IMR-90 (cell line): Measurements from ENCODE around the gene SPPL2C. TPM values are rescaled to one million over a fixed set of nuclear protein-coding genes. Genes with fewer than 3 reads are reported as not detected.

ENCODE experiments used
- ATAC-seq: fragments of 200-7000 bp; cut with Tn5 transposase; 2 replicates; pipeline ENCODE4 v1.9.1; 2020; ENCODE audit warnings: low read depth, mild to moderate bottlenecking, moderate library complexity
- BruUV-seq: library from RNA; stranded (reverse); fragments of 400-500 nt; replicated peaks from 2 replicates; lab custom pipeline; 2021; lab: Mats Ljungman, UMichigan
- CTCF ChIA-PET: fragments of 300-600 bp; formaldehyde crosslinking; extraction: SDS; loops from one replicate; lab custom pipeline; 2021; ENCODE audit warnings: antibody characterized with exemption; lab: Yijun Ruan, JAX
- POLR2A ChIA-PET: fragments of 300-600 bp; sonication (Branson Sonifier 250); formaldehyde crosslinking; loops from one replicate; lab custom pipeline; 2022; ENCODE audit warnings: antibody characterized with exemption; ENCODE audit not compliant: unreplicated experiment; lab: Charles Lee
- DNase-seq: peaks from one replicate; pipeline ENCODE4 v3.0.0; 2013
- H2AFZ ChIP-seq: replicated peaks from 2 replicates; pipeline ENCODE3; 2013; ENCODE audit warnings: low read length, mild to moderate bottlenecking; ENCODE audit not compliant: poor library complexity
- H2AK5ac ChIP-seq: 2 replicates; pipeline ENCODE4 v1.6.1; 2013; ENCODE audit warnings: low read depth, low read length, inconsistent platforms
- H2AK9ac ChIP-seq: replicated peaks from 2 replicates; pipeline ENCODE3; 2013; ENCODE audit warnings: mild to moderate bottlenecking, low read depth, low read length, moderate library complexity; ENCODE audit not compliant: poor library complexity
- H2BK120ac ChIP-seq: 2 replicates; pipeline ENCODE4 v1.6.1; 2013; ENCODE audit warnings: low read depth, low read length, inconsistent platforms
- H2BK15ac ChIP-seq: 3 replicates; pipeline ENCODE4 v1.6.1; 2013; ENCODE audit warnings: low read depth, low read length, inconsistent platforms
- H2BK20ac ChIP-seq: 2 replicates; pipeline ENCODE4 v1.6.1; 2013; ENCODE audit warnings: low read depth, mild to moderate bottlenecking, inconsistent platforms, low read length, moderate library complexity
- H2BK5ac ChIP-seq: 2 replicates; pipeline ENCODE4 v1.6.1; 2013; ENCODE audit warnings: mild to moderate bottlenecking, low read depth, low read length, inconsistent platforms; ENCODE audit not compliant: poor library complexity, severe bottlenecking
- H3K14ac ChIP-seq: replicated peaks from 2 replicates; pipeline ENCODE4 v1.6.1; 2013; ENCODE audit warnings: low read depth, low read length, inconsistent platforms
- H3K18ac ChIP-seq: 2 replicates; pipeline ENCODE4 v1.6.1; 2013; ENCODE audit warnings: low read depth, low read length, control low read depth
- H3K23ac ChIP-seq: 2 replicates; pipeline ENCODE4 v1.6.1; 2013; ENCODE audit warnings: low read depth, low read length, inconsistent platforms
- H3K27ac ChIP-seq: 2 replicates; pipeline ENCODE4 v1.5.1; 2013; ENCODE audit warnings: mild to moderate bottlenecking, control low read depth, low read length; ENCODE audit not compliant: insufficient read depth
- H3K27me3 ChIP-seq: 2 replicates; pipeline ENCODE4 v1.6.1; 2013; ENCODE audit warnings: low read length; ENCODE audit not compliant: control insufficient read depth, insufficient read depth
- H3K36me3 ChIP-seq: 2 replicates; pipeline ENCODE4 v1.6.1; 2013; ENCODE audit warnings: low read length, mixed read lengths; ENCODE audit not compliant: control insufficient read depth, insufficient read depth
- H3K4ac ChIP-seq: 2 replicates; pipeline ENCODE4 v1.6.1; 2013; ENCODE audit warnings: low read depth, low read length, inconsistent platforms
- H3K4me1 ChIP-seq: 2 replicates; pipeline ENCODE4 v1.6.1; 2013; ENCODE audit warnings: low read length, mixed read lengths; ENCODE audit not compliant: control insufficient read depth, insufficient read depth
- H3K4me2 ChIP-seq: 2 replicates; pipeline ENCODE4 v1.6.1; 2013; ENCODE audit warnings: low read depth, mild to moderate bottlenecking, control low read depth, low read length, moderate library complexity
- H3K4me3 ChIP-seq: 2 replicates; pipeline ENCODE4 v1.5.1; 2013; ENCODE audit warnings: low read depth, mild to moderate bottlenecking, control low read depth, low read length, moderate library complexity; ENCODE audit not compliant: insufficient read depth
- H3K56ac ChIP-seq: 2 replicates; pipeline ENCODE4 v1.6.1; 2013; ENCODE audit warnings: low read length, inconsistent platforms; ENCODE audit not compliant: insufficient read depth; ENCODE audit errors: extremely low read depth
- H3K79me1 ChIP-seq, 2 experiments: 2 replicates each; pipeline ENCODE4 v1.6.1; 2013; ENCODE audit warnings: low read length in 2 of 2, inconsistent platforms in 1 of 2, low read depth in 1 of 2
- H3K9ac ChIP-seq: 2 replicates; pipeline ENCODE4 v1.6.1; 2013; ENCODE audit warnings: low read depth, low read length, control low read depth
- H3K9me1 ChIP-seq: 2 replicates; pipeline ENCODE4 v1.6.1; 2013; ENCODE audit warnings: low read length, inconsistent platforms; ENCODE audit not compliant: insufficient read depth
- H3K9me3 ChIP-seq: 2 replicates; pipeline ENCODE4 v1.6.1; 2013; ENCODE audit warnings: low read length; ENCODE audit not compliant: control insufficient read depth, insufficient read depth
- H4K20me1 ChIP-seq: 2 replicates; pipeline ENCODE4 v1.6.1; 2013; ENCODE audit warnings: low read length, inconsistent platforms; ENCODE audit not compliant: insufficient read depth
- H4K5ac ChIP-seq: 2 replicates; pipeline ENCODE4 v1.6.1; 2013; ENCODE audit warnings: mild to moderate bottlenecking, low read depth, low read length, control low read depth
- H4K8ac ChIP-seq, 2 experiments: 2 replicates each; pipeline ENCODE4 v1.6.1; 2013; ENCODE audit warnings: low read depth in 2 of 2, low read length in 2 of 2, control low read depth in 1 of 2, inconsistent platforms in 1 of 2
- H4K91ac ChIP-seq: 2 replicates; pipeline ENCODE4 v1.6.1; 2013; ENCODE audit warnings: low read depth, low read length, inconsistent platforms; ENCODE audit not compliant: insufficient read depth
- BHLHE40 ChIP-seq: fragments of 150-350 bp; IDR thresholded peaks from 2 replicates; pipeline ENCODE4 v1.6.1; 2016; ENCODE audit warnings: mild to moderate bottlenecking, low read depth, low read length
- CEBPB ChIP-seq: IDR thresholded peaks from 2 replicates; pipeline ENCODE4 v1.6.1; 2012; ENCODE audit warnings: low read depth, low read length, improper control_type of control experiment
- CHD1 ChIP-seq: IDR thresholded peaks from 2 replicates; pipeline ENCODE4 v1.6.1; 2012; ENCODE audit warnings: low read depth, low read length, improper control_type of control experiment
- CTCF ChIP-seq: conservative IDR thresholded peaks from 2 replicates; pipeline ENCODE4 v1.5.1; 2012; ENCODE audit warnings: mild to moderate bottlenecking, low read depth, low read length, improper control_type of control experiment
- FOS ChIP-seq: fragments of 150-350 bp; IDR thresholded peaks from 2 replicates; pipeline ENCODE4 v1.6.1; 2016; ENCODE audit warnings: low read depth, low read length
- MAFK ChIP-seq: IDR thresholded peaks from 2 replicates; pipeline ENCODE4 v1.6.1; 2012; ENCODE audit warnings: low read depth, low read length, improper control_type of control experiment
- MAZ ChIP-seq: IDR thresholded peaks from 2 replicates; pipeline ENCODE4 v1.6.1; 2012; ENCODE audit warnings: low read depth, mild to moderate bottlenecking, low read length, improper control_type of control experiment, moderate library complexity, borderline replicate concordance
- MXI1 ChIP-seq: IDR thresholded peaks from 2 replicates; pipeline ENCODE4 v1.6.1; 2012; ENCODE audit warnings: low read depth, mild to moderate bottlenecking, low read length, moderate library complexity, borderline replicate concordance
- RCOR1 ChIP-seq: IDR thresholded peaks from 2 replicates; pipeline ENCODE4 v1.6.1; 2012; ENCODE audit warnings: mild to moderate bottlenecking, low read length, improper control_type of control experiment; ENCODE audit not compliant: insufficient replicate concordance
- RFX5 ChIP-seq: IDR thresholded peaks from 2 replicates; pipeline ENCODE4 v1.8.0; 2012; ENCODE audit warnings: low read depth, mild to moderate bottlenecking, low read length, moderate library complexity
- SMC3 ChIP-seq: fragments of 150-350 bp; IDR thresholded peaks from 2 replicates; pipeline ENCODE4 v1.6.1; 2016; ENCODE audit warnings: low read depth, mild to moderate bottlenecking, antibody characterized with exemption, low read length, moderate library complexity
- WGBS, 2 experiments: methylation state at CpG; one replicate each; pipeline versions ENCODE4 v1.1.5 to v1.1.7; 2013; ENCODE audit warnings: missing lambda C conversion rate in 2 of 2; ENCODE audit not compliant: insufficient read length in 1 of 2; ENCODE audit errors: extremely low coverage in 2 of 2; 5-methylcytosine and 5-hydroxymethylcytosine counted together
- dilution Hi-C: fragments of 300-500 bp; cut with HindIII; formaldehyde crosslinking; loops from one replicate; pipeline ENCODE4 v1.14.3; 2018; ENCODE audit warnings: low sequenced_read_pairs; ENCODE audit not compliant: unreplicated experiment
- in situ Hi-C: fragments of 300-500 bp; cut with MboI; formaldehyde crosslinking; loops from 3 replicates; pipeline ENCODE4 v1.14.3; 2019; ENCODE audit warnings: low sequenced_read_pairs, inconsistent platforms, mixed read lengths
- intact Hi-C: fragments of 100-400 bp; cut with micrococcal nuclease; formaldehyde crosslinking; loops from 2 replicates; pipeline ENCODE4 v1.10.0; 2022
- polyA plus RNA-seq, 3 experiments: library from polyadenylated mRNA; depleted of rRNA; stranded (reverse); fragments of >200 nt; gene quantifications; 2 replicates each; pipeline ENCODE4 v1.2.3, GENCODE V29; 2012; ENCODE audit warnings: low replicate concordance in 1 of 3
- total RNA-seq: library from RNA; depleted of rRNA; stranded (reverse); fragments of >200 nt; gene quantifications from 2 replicates; pipeline ENCODE4 v1.2.3, GENCODE V29; 2012
- TF ChIP-seq, protein P1 (sequence below): fragments of 150-350 bp; IDR thresholded peaks from 2 replicates; pipeline ENCODE4 v1.6.1; 2017; ENCODE audit warnings: mild to moderate bottlenecking, antibody characterized with exemption, low read length, low read depth

The SPPL2C gene
- total and polyA plus RNA-seq, 2 of the 4 experiments (the other 2 are of a cell fraction), result not detected

DNA sequence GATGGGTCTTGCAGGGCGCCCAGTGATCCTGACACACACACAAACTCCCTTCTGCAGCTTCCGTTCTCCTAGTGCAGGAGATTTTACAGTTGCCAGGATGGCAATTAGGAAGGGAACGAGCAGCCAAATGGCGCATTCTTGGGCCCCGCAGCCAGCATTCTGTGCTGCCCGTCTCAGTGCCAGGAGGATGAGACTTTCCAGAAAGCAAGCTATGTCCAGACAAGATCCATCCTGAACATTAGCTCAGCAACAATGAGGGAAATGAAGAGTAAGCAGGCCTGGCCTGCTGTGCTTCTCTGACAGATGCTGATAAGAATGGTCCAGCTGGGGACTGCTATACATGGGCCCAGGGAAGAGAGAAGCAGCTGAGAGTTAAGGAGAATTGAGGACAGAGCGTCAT lies 16.5 kb downstream of the SPPL2C start:
- no peak overlapping the region for H3K18ac ChIP-seq

More for the DNA sequence above, 16.5 kb downstream of the SPPL2C start:
- Histone ChIP-seq H3K9me3 (no peaks in the 10 kb centered on the region), H3K36me3 (no peaks in the 10 kb centered on the region), H3K27ac (no peak overlapping the region), H4K91ac (no peak overlapping the region), H2AK9ac (no peak overlapping the region), H3K9ac (no peak overlapping the region), H3K14ac (no peak overlapping the region), H3K4ac (no peak overlapping the region), H2BK20ac (no peak overlapping the region), H2AFZ (no peak overlapping the region), H2BK5ac (no peak overlapping the region), H4K20me1 (no peaks in the 10 kb centered on the region), H4K5ac (no peak overlapping the region), H3K9me1 (no peaks in the 10 kb centered on the region), H2BK120ac (no peak overlapping the region), H3K27me3 (peaks cover 12% of the 10 kb centered on the region), H3K4me3 (no peak overlapping the region), H3K79me1 (no peaks in the 10 kb centered on the region), H2BK15ac (no peak overlapping the region), H2AK5ac (no peak overlapping the region), H3K4me2 (no peak overlapping the region), H3K23ac (no peak overlapping the region), H3K56ac (no peak overlapping the region), H3K4me1 (no peaks in the 10 kb centered on the region), H4K8ac (no peak overlapping the region)
- no CpG with 5 or more reads among the region's 7 CpGs for WGBS, 2 experiments
- no peak for TF ChIP-seq MAFK
- TF ChIP-seq FOS, result no peak
- no peak for TF ChIP-seq RFX5
- TF ChIP-seq BHLHE40, result no peak
- TF ChIP-seq SMC3, result no peak
- no peak for TF ChIP-seq CEBPB
- TF ChIP-seq MXI1, result no peak
- TF ChIP-seq, protein P1, sequence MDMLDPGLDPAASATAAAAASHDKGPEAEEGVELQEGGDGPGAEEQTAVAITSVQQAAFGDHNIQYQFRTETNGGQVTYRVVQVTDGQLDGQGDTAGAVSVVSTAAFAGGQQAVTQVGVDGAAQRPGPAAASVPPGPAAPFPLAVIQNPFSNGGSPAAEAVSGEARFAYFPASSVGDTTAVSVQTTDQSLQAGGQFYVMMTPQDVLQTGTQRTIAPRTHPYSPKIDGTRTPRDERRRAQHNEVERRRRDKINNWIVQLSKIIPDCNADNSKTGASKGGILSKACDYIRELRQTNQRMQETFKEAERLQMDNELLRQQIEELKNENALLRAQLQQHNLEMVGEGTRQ, result no peak
- no peak for TF ChIP-seq MAZ
- TF ChIP-seq CHD1, result no peak
- TF ChIP-seq CTCF, result no peak
- no peak for TF ChIP-seq RCOR1
- POLR2A ChIA-PET, result no interaction called here
- no TSS peak for BruUV-seq
- intact Hi-C loops (no loop called here), in situ Hi-C loops (no loop called here), dilution Hi-C loops (loop anchor here (25.0 kb wide), 1 partner anchor 224 kb away; no protein-coding TSS in a partner anchor)
- DNase-seq (no peak), ATAC-seq (no peak)
- CTCF ChIA-PET, result no interaction called here
